Testis (tissue), 2 donors: Measurements from ENCODE around the gene MAN1A2.

ENCODE experiments used
- POLR2A ChIP-seq: fragments of 450-650 bp; IDR thresholded peaks from one replicate; pipeline ENCODE4 v1.6.1; 2017; ENCODE audit warnings: antibody characterized with exemption, mild to moderate bottlenecking, moderate library complexity
- TF ChIP-seq, protein P1 (sequence below), 3 experiments: fragments of 450-650 bp in 2 of 3; fragments of 200-600 bp in 1 of 3; sonication (generic) in 1 of 3; IDR thresholded peaks; one replicate each; pipeline ENCODE4 v1.5.1; 2016 to 2019; ENCODE audit warnings: antibody characterized with exemption in 3 of 3, mild to moderate bottlenecking in 2 of 3, moderate library complexity in 1 of 3

DNA sequence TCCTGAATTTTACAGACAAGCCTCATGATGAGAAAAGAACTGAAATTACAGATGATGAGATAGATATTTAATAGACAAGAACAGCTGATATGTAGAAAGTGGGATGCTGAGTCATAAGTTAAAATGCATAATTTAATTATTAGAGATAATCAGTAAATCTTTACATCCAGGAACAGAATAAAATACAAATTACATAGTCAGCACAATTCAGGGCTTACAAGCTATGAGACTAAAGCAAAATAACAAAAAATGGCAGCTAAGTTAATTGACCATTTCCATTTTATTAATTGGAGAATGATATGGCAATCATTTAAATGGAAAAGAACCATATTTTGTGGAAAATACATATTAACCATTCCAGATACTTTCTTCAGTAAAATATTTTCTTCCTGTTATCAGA lies 40.2 kb upstream of the MAN1A2 start:
- TF ChIP-seq, protein P1, sequence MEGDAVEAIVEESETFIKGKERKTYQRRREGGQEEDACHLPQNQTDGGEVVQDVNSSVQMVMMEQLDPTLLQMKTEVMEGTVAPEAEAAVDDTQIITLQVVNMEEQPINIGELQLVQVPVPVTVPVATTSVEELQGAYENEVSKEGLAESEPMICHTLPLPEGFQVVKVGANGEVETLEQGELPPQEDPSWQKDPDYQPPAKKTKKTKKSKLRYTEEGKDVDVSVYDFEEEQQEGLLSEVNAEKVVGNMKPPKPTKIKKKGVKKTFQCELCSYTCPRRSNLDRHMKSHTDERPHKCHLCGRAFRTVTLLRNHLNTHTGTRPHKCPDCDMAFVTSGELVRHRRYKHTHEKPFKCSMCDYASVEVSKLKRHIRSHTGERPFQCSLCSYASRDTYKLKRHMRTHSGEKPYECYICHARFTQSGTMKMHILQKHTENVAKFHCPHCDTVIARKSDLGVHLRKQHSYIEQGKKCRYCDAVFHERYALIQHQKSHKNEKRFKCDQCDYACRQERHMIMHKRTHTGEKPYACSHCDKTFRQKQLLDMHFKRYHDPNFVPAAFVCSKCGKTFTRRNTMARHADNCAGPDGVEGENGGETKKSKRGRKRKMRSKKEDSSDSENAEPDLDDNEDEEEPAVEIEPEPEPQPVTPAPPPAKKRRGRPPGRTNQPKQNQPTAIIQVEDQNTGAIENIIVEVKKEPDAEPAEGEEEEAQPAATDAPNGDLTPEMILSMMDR (IDR thresholded peaks at IDR 0.05): no peak
- no peak for TF ChIP-seq POLR2A
